ENCODE data around the gene RPL37A. TPM values are rescaled to one million over a fixed set of nuclear protein-coding genes. Genes with fewer than 3 reads are reported as not detected.
A peak's percentile ranks its signal among the peaks of the same experiment; 100 is the strongest.

Gene RPL37A
- total RNA-seq, 4 donors from 2014 or later, result 366 to 1,381 (median 655) TPM

- TF ChIP-seq POLR2A (IDR thresholded peaks at IDR 0.05) (no peak), CTCF (IDR thresholded peaks at IDR 0.05) (no peak)
- no peak for DNase-seq
- H3K4me1 ChIP-seq, result peaks cover 0 to 21% (median 3%) of the 10 kb centered on the region in 4 donors
- no peak overlapping the region for H3K4me3 ChIP-seq
- H3K27me3 ChIP-seq, result no peaks in the 10 kb centered on the region
- no peaks in the 10 kb centered on the region for H3K9me3 ChIP-seq
- H3K36me3 ChIP-seq, result peaks cover 0 to 9% (median 0%) of the 10 kb centered on the region in 3 donors
- no peak overlapping the region for H3K27ac ChIP-seq
These were observed 3.0 kb upstream of the RPL37A start for GRCh38 chr2:216495656-216496055.

- H3K4me3 ChIP-seq, result peak overlapping the region in 3 of 4 donors; percentile 74 to 94 (median 79)
These were observed 1.1 kb upstream of the RPL37A start for GRCh38 chr2:216497382-216498069.

GRCh38 chr2:216498070-216498378, 620 bp upstream of the RPL37A start:
- Histone ChIP-seq H3K27me3 (no peaks in the 10 kb centered on the region), H3K4me3 (peak overlapping the region; percentile 74 to 94 (median 79)), H3K9me3 (no peaks in the 10 kb centered on the region), H3K4me1 (peaks cover 0 to 29% (median 3%) of the 10 kb centered on the region in 4 donors), H3K36me3 (peaks cover 0 to 32% (median 0%) of the 10 kb centered on the region in 3 donors), H3K27ac (peak overlapping the region; percentile 63 to 85 (median 81))
- DNase-seq, result no peak
- no peak for TF ChIP-seq POLR2A (IDR thresholded peaks at IDR 0.05)
- no peak for TF ChIP-seq CTCF (IDR thresholded peaks at IDR 0.05)

More at GRCh38 chr2:216497382-216498069, 1.1 kb upstream of the RPL37A start:
- Histone ChIP-seq H3K4me1 (peaks cover 0 to 29% (median 3%) of the 10 kb centered on the region in 4 donors), H3K27me3 (no peaks in the 10 kb centered on the region), H3K27ac (peak overlapping the region in 3 of 4 donors; percentile 63 to 81 (median 81)), H3K9me3 (no peaks in the 10 kb centered on the region), H3K36me3 (peaks cover 0 to 27% (median 0%) of the 10 kb centered on the region in 3 donors)
- no peak for TF ChIP-seq POLR2A (IDR thresholded peaks at IDR 0.05)
- TF ChIP-seq CTCF (IDR thresholded peaks at IDR 0.05), result no peak
- DNase-seq, result no peak

GRCh38 chr2:216499641-216500218, 1.1 kb downstream of the RPL37A start:
- H3K27ac ChIP-seq, result peak overlapping the region; percentile 63 to 85 (median 81)
- no peak for DNase-seq
- H3K27me3 ChIP-seq, result no peaks in the 10 kb centered on the region
- H3K36me3 ChIP-seq, result peaks cover 0 to 48% (median 0%) of the 10 kb centered on the region in 3 donors
- H3K9me3 ChIP-seq, result no peaks in the 10 kb centered on the region
- peak overlapping the region; percentile 74 to 94 (median 79) for H3K4me3 ChIP-seq
- TF ChIP-seq POLR2A (IDR thresholded peaks at IDR 0.05), result no peak
- TF ChIP-seq CTCF (IDR thresholded peaks at IDR 0.05), result no peak
- peaks cover 0 to 29% (median 3%) of the 10 kb centered on the region in 4 donors for H3K4me1 ChIP-seq

- DNase-seq, result no peak
- H3K36me3 ChIP-seq, result peaks cover 0 to 56% (median 0%) of the 10 kb centered on the region in 3 donors
- no peak overlapping the region for H3K4me3 ChIP-seq
- TF ChIP-seq CTCF (IDR thresholded peaks at IDR 0.05), result no peak
- no peak for TF ChIP-seq POLR2A (IDR thresholded peaks at IDR 0.05)
- no peak overlapping the region for H3K27ac ChIP-seq
- H3K27me3 ChIP-seq, result no peaks in the 10 kb centered on the region
- peaks cover 0 to 29% (median 3%) of the 10 kb centered on the region in 4 donors for H3K4me1 ChIP-seq
- no peaks in the 10 kb centered on the region for H3K9me3 ChIP-seq
These were observed 1.9 kb downstream of the RPL37A start for GRCh38 chr2:216500572-216500971.
